Neural cell (in vitro differentiated cells): Measurements from ENCODE around the gene SUN5. TPM values are rescaled to one million over a fixed set of nuclear protein-coding genes. Genes with fewer than 3 reads are reported as not detected.
"Not testable (repeated sequence)": the region's sequence is repeated elsewhere in the genome, so short reads cannot be mapped to it uniquely, and the experiment has no call there.

Experiments used
- H2AFZ ChIP-seq: fragments of 200-600, 300-800 bp; sonication (generic), shearing (Covaris generic); 2 replicates; pipeline ENCODE4 v1.6.0; 2014; ENCODE audit warnings: low read depth, mild to moderate bottlenecking, antibody characterized with exemption, low read length, moderate library complexity
- H3F3A ChIP-seq: fragments of 200-600 bp; shearing (Covaris generic); 2 replicates; pipeline ENCODE4 v1.6.1; 2016; ENCODE audit warnings: mild to moderate bottlenecking, moderate library complexity, mixed read lengths, antibody characterized with exemption, low read length; ENCODE audit not compliant: insufficient read depth, poor library complexity, severe bottlenecking
- H3K27ac ChIP-seq: fragments of 200-600, 300-800 bp; sonication (generic), shearing (Covaris generic); 2 replicates; pipeline ENCODE4 v1.5.1; 2014; ENCODE audit warnings: mild to moderate bottlenecking, low read length, moderate library complexity
- H3K27me3 ChIP-seq: fragments of 300-800, 200-600 bp; sonication (generic), shearing (Covaris generic); 2 replicates; pipeline ENCODE4 v1.6.0; 2014; ENCODE audit warnings: mild to moderate bottlenecking, low read depth, low read length, moderate library complexity; ENCODE audit not compliant: insufficient read depth
- H3K36me3 ChIP-seq: fragments of 300-800, 200-600 bp; sonication (generic), shearing (Covaris generic); 2 replicates; pipeline ENCODE4 v1.5.1; 2014; ENCODE audit warnings: mild to moderate bottlenecking, antibody characterized with exemption, low read length, moderate library complexity; ENCODE audit not compliant: insufficient read depth
- H3K4me2 ChIP-seq: fragments of 300-800, 200-600 bp; sonication (generic), shearing (Covaris generic); 2 replicates; pipeline ENCODE4 v1.6.0; 2014; ENCODE audit warnings: mild to moderate bottlenecking, low read length
- H3K4me3 ChIP-seq: fragments of 300-800, 200-600 bp; sonication (generic), shearing (Covaris generic); 2 replicates; pipeline ENCODE4 v1.5.1; 2014; ENCODE audit warnings: mild to moderate bottlenecking, low read length, moderate library complexity
- H3K79me2 ChIP-seq: fragments of 200-600 bp; shearing (Covaris generic); replicated peaks from 2 replicates; pipeline ENCODE4 v1.6.0; 2014; ENCODE audit warnings: mild to moderate bottlenecking, low read length, moderate library complexity; ENCODE audit not compliant: insufficient read depth
- H3K9ac ChIP-seq: fragments of 300-800, 200-600 bp; sonication (generic), shearing (Covaris generic); 2 replicates; pipeline ENCODE4 v1.6.1; 2016; ENCODE audit warnings: mild to moderate bottlenecking, low read length, mixed read lengths
- H3K9me2 ChIP-seq: fragments of 200-600 bp; shearing (Covaris generic); 2 replicates; pipeline ENCODE4 v1.6.1; 2016; ENCODE audit warnings: mild to moderate bottlenecking, low read length, mixed read lengths; ENCODE audit not compliant: insufficient read depth
- H3K9me3 ChIP-seq: fragments of 200-600, 300-800 bp; sonication (generic), shearing (Covaris generic); 2 replicates; pipeline ENCODE4 v1.6.1; 2016; ENCODE audit warnings: mild to moderate bottlenecking, mixed run types, low read length, moderate library complexity, mixed read lengths
- H4K20me1 ChIP-seq: fragments of 200-600 bp; shearing (Covaris generic); 2 replicates; pipeline ENCODE4 v1.6.1; 2016; ENCODE audit warnings: mild to moderate bottlenecking, mixed run types; ENCODE audit not compliant: insufficient read depth
- EP300 ChIP-seq: fragments of 450-650 bp; conservative IDR thresholded peaks from 2 replicates; pipeline ENCODE4 v1.6.1; 2014; ENCODE audit warnings: antibody characterized with exemption, mild to moderate bottlenecking, moderate library complexity; ENCODE audit not compliant: poor library complexity, severe bottlenecking
- EZH2 ChIP-seq: fragments of 200-600, 300-800 bp; shearing (Covaris generic), sonication (generic); IDR thresholded peaks from 2 replicates; pipeline ENCODE4 v1.6.1; 2014; ENCODE audit warnings: antibody characterized with exemption, low read length, borderline replicate concordance, mild to moderate bottlenecking; ENCODE audit not compliant: insufficient read depth, poor library complexity, severe bottlenecking
- MXI1 ChIP-seq: fragments of 450-650 bp; conservative IDR thresholded peaks from 2 replicates; pipeline ENCODE4 v1.6.1; 2014; ENCODE audit warnings: antibody characterized with exemption, mild to moderate bottlenecking; ENCODE audit not compliant: poor library complexity, severe bottlenecking
- POLR2AphosphoS5 ChIP-seq: IDR thresholded peaks from 2 replicates; pipeline ENCODE4 v1.6.1; 2012
- RAD21 ChIP-seq: fragments of 450-650 bp; conservative IDR thresholded peaks from 2 replicates; pipeline ENCODE4 v1.6.1; 2014; ENCODE audit warnings: antibody characterized with exemption, mild to moderate bottlenecking, moderate library complexity
- REST ChIP-seq: IDR thresholded peaks from 2 replicates; pipeline ENCODE4 v1.6.1; 2012; ENCODE audit warnings: borderline replicate concordance
- SMC3 ChIP-seq: fragments of 450-650 bp; conservative IDR thresholded peaks from 2 replicates; pipeline ENCODE4 v1.6.1; 2014; ENCODE audit warnings: antibody characterized with exemption, mild to moderate bottlenecking, moderate library complexity; ENCODE audit not compliant: poor library complexity
- TAF1 ChIP-seq: IDR thresholded peaks from 2 replicates; pipeline ENCODE4 v1.6.1; 2012; ENCODE audit warnings: low read depth
- polyA plus RNA-seq: library from polyadenylated mRNA; depleted of rRNA; stranded (reverse); fragments of >200 nt; gene quantifications from 2 replicates; pipeline ENCODE4 v1.2.3, GENCODE V29; 2014
- TF ChIP-seq, protein P1 (sequence below): fragments of 450-650 bp; IDR thresholded peaks from 2 replicates; pipeline ENCODE4 v1.5.1; 2014; ENCODE audit warnings: antibody characterized with exemption, mild to moderate bottlenecking, moderate library complexity; ENCODE audit not compliant: poor library complexity, severe bottlenecking

Gene SUN5
- polyA plus RNA-seq, 1 donor from 2014 or later = not detected

DNA sequence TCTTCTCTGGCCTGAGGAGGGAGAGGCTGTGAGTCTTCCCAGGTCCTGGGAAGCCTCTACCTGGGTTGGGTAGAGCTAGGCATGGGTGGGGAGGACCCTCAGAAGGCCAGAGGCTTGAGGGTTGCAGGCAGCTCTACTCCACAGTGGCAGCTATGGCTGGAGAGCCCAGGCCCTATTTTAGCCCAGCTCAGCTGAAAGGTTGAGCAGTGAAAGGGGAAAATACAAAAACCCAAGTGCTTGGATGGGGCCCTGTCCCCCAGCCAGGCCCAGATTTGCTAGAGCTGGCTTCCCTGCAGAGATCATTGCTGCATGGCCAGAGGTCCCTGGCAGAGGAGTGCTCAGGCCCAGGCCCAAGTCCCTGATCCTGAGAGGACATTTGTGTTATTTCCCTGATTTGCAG, 45.7 kb downstream of the SUN5 start:
- H3K9me2 ChIP-seq = no peaks in the 10 kb centered on the region
- no peaks in the 10 kb centered on the region for H4K20me1 ChIP-seq
- H3K9ac ChIP-seq = no peak overlapping the region
- no peaks in the 10 kb centered on the region for H3F3A ChIP-seq
- H3K27me3 ChIP-seq = no peaks in the 10 kb centered on the region
- no peak overlapping the region for H3K4me2 ChIP-seq
- H3K4me3 ChIP-seq = no peak overlapping the region
- H3K79me2 ChIP-seq = no peaks in the 10 kb centered on the region
- H2AFZ ChIP-seq = no peak overlapping the region
- H3K27ac ChIP-seq = no peak overlapping the region
- no peak for TF ChIP-seq TAF1
- no peak for TF ChIP-seq SMC3
- TF ChIP-seq MXI1 = no peak
- TF ChIP-seq REST = no peak
- no peak for TF ChIP-seq RAD21
- no peak for TF ChIP-seq EZH2
- TF ChIP-seq, protein P1, sequence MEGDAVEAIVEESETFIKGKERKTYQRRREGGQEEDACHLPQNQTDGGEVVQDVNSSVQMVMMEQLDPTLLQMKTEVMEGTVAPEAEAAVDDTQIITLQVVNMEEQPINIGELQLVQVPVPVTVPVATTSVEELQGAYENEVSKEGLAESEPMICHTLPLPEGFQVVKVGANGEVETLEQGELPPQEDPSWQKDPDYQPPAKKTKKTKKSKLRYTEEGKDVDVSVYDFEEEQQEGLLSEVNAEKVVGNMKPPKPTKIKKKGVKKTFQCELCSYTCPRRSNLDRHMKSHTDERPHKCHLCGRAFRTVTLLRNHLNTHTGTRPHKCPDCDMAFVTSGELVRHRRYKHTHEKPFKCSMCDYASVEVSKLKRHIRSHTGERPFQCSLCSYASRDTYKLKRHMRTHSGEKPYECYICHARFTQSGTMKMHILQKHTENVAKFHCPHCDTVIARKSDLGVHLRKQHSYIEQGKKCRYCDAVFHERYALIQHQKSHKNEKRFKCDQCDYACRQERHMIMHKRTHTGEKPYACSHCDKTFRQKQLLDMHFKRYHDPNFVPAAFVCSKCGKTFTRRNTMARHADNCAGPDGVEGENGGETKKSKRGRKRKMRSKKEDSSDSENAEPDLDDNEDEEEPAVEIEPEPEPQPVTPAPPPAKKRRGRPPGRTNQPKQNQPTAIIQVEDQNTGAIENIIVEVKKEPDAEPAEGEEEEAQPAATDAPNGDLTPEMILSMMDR = no peak
- no peak for TF ChIP-seq EP300
- TF ChIP-seq POLR2AphosphoS5 = no peak
- no peaks in the 10 kb centered on the region for H3K9me3 ChIP-seq
- no peaks in the 10 kb centered on the region for H3K36me3 ChIP-seq

GRCh38 chr20:32957459-32957858, 46.8 kb downstream of the SUN5 start:
- H3K4me2 ChIP-seq = no peak overlapping the region
- H4K20me1 ChIP-seq = no peaks in the 10 kb centered on the region
- H3K9me3 ChIP-seq = no peaks in the 10 kb centered on the region
- no peak overlapping the region for H3K4me3 ChIP-seq
- no peaks in the 10 kb centered on the region for H3K36me3 ChIP-seq
- H3K79me2 ChIP-seq = no peaks in the 10 kb centered on the region
- TF ChIP-seq SMC3 (no peak), EP300 (no peak)
- no peak overlapping the region for H2AFZ ChIP-seq
- no peaks in the 10 kb centered on the region for H3K27me3 ChIP-seq
- no peaks in the 10 kb centered on the region for H3K9me2 ChIP-seq
- no peak overlapping the region for H3K9ac ChIP-seq
- H3K27ac ChIP-seq = no peak overlapping the region
- no peaks in the 10 kb centered on the region for H3F3A ChIP-seq

GRCh38 chr20:32950539-32950938, 53.7 kb downstream of the SUN5 start:
- not testable (repeated sequence) for H3K27me3 ChIP-seq, H3K4me3 ChIP-seq

More at GRCh38 chr20:32950539-32950938, 53.7 kb downstream of the SUN5 start:
- not testable (repeated sequence) for H3K79me2 ChIP-seq, H3K9ac ChIP-seq, H3K9me3 ChIP-seq, H3K27ac ChIP-seq, H3K4me2 ChIP-seq, H3K9me2 ChIP-seq, H3F3A ChIP-seq, H4K20me1 ChIP-seq, H3K36me3 ChIP-seq, H2AFZ ChIP-seq
